BLaER1 treated with 17β-estradiol and CSF1 and Interleukin-3, amounts not matched to agents 10 nM and 100 nM (cell line): ENCODE results near the gene GRID1.

ENCODE experiments used
- H3K27ac ChIP-seq, 11 experiments: shearing (Covaris generic); formaldehyde crosslinking; 2 replicates each; pipeline ENCODE4 v1.8.1; 2022
- H3K27me3 ChIP-seq, 11 experiments: shearing (Covaris generic); formaldehyde crosslinking; 2 replicates each; pipeline ENCODE4 v1.8.1; 2022
- H3K36me3 ChIP-seq, 11 experiments: shearing (Covaris generic); formaldehyde crosslinking; 2 replicates each; pipeline ENCODE4 v1.8.1; 2022
- H3K4me1 ChIP-seq, 10 experiments: shearing (Covaris generic); formaldehyde crosslinking; 2 replicates each; pipeline ENCODE4 v1.8.1; 2022
- H3K4me2 ChIP-seq, 11 experiments: shearing (Covaris generic); formaldehyde crosslinking; 2 replicates each; pipeline ENCODE4 v1.8.1; 2022
- H3K4me3 ChIP-seq, 10 experiments: shearing (Covaris generic); formaldehyde crosslinking; 2 replicates each; pipeline ENCODE4 v1.8.1; 2022
- H3K9ac ChIP-seq, 11 experiments: shearing (Covaris generic); formaldehyde crosslinking; 2 replicates each; pipeline ENCODE4 v1.8.1; 2022
- H3K9me3 ChIP-seq, 11 experiments: shearing (Covaris generic); formaldehyde crosslinking; replicated peaks in 1 of 11; 2 replicates each; pipeline ENCODE4 v1.8.1; 2022
- H4K20me1 ChIP-seq, 11 experiments: shearing (Covaris generic); formaldehyde crosslinking; 2 replicates each; pipeline ENCODE4 v1.8.1; 2022
- Cebpa-rat ChIP-seq, 11 experiments: shearing (Covaris generic); IDR thresholded peaks; 2 replicates each; pipeline ENCODE4 v1.8.1; 2022

Gene GRID1

DNA sequence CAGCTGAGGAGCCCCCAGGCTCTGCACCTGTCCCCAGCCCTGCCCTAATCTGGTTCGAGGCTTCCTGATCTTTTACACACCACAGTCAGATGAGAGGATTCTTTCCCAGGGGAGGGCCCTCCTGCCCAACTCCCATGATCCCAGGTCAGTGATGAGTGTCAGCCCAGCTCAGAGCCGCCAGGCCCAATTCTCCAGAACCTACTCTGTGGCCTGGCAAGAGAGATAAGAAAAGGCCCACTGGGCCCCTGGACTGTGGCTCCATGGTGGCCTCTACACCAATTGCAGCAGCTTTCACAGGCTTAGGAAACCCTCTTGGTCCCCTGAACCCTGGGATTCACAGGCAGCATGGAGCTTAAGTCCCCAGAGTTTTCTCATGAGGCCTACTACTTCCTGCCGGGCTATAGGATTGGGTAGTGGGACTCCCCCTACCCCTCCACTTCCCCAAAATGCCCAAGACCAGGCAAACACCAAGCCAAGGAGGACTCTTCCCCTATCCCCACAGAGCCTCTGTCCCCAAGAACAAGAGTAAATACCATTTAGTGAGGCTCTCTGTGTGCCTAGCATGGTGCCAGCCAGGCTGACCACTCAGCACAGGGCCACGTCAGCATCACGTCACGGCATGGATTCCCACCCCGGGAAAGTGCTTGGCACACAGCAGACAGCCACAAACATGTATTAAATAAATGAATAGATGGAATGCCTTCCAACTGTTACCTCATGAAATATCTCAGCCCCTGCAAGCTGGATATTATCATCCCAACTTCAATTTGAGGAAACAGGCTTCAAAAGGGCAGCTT is 100.0 kb downstream of the GRID1 start:
- no peak overlapping the region for H3K9ac ChIP-seq
- H3K36me3 ChIP-seq, result no peaks in the 10 kb centered on the region
- no peak overlapping the region for H3K27ac ChIP-seq
- TF ChIP-seq Cebpa-rat (IDR thresholded peaks at IDR 0.05), result no peak
- H3K27me3 ChIP-seq, result 0 out of 22 replicates have a peak, but pooled peaks cover 0 to 4% (median 0%) of the 10 kb centered on the region in 11 experiments
- H3K4me3 ChIP-seq, result no peak overlapping the region
- H4K20me1 ChIP-seq, result 0 out of 22 replicates have a peak, but pooled peaks cover 0 to 3% (median 0%) of the 10 kb centered on the region in 11 experiments
- peaks cover 8 to 26% (median 20%) of the 10 kb centered on the region in 10 experiments for H3K4me1 ChIP-seq
- H3K4me2 ChIP-seq, result peak overlapping the region; percentile 27 to 66 (median 49); a peak in 21 of 22 replicates
- peaks cover 0 to 12% (median 6%) of the 10 kb centered on the region in 11 experiments; a peak in 11 of 22 replicates for H3K9me3 ChIP-seq

DNA sequence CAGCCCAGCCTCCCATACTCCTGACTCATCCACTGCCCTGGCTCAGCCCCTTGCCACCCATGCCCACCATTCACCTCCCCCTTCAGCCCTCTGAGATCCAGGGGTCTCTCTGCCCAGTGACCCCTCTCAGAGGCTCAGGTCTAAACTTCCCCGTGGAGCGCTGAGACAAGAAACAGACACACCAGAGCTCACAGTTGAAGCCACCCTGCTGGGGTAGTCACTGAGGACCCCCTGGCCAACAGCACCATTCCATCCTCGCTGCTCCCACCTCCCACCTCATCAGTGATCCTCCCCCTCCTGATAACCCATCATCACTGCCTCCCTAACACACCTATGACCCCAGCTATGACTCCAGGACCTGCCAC is 100.7 kb downstream of the GRID1 start:
- TF ChIP-seq Cebpa-rat (IDR thresholded peaks at IDR 0.05), result no peak
- peak overlapping the region in 7 of 11 experiments; percentile 38 to 66 (median 55); a peak in 6 of 22 replicates for H3K4me2 ChIP-seq
- no peaks in the 10 kb centered on the region for H3K36me3 ChIP-seq
- peaks cover 0 to 5% (median 2%) of the 10 kb centered on the region in 11 experiments; a peak in 4 of 22 replicates for H3K9me3 ChIP-seq
- H3K9ac ChIP-seq, result no peak overlapping the region
- H3K27ac ChIP-seq, result no peak overlapping the region
- peaks cover 8 to 27% (median 20%) of the 10 kb centered on the region in 10 experiments for H3K4me1 ChIP-seq
- 0 out of 22 replicates have a peak, but pooled peaks cover 0 to 4% (median 0%) of the 10 kb centered on the region in 11 experiments for H3K27me3 ChIP-seq
- H4K20me1 ChIP-seq, result peaks cover 0 to 6% (median 0%) of the 10 kb centered on the region in 11 experiments; a peak in 1 of 22 replicates
- no peak overlapping the region for H3K4me3 ChIP-seq

DNA sequence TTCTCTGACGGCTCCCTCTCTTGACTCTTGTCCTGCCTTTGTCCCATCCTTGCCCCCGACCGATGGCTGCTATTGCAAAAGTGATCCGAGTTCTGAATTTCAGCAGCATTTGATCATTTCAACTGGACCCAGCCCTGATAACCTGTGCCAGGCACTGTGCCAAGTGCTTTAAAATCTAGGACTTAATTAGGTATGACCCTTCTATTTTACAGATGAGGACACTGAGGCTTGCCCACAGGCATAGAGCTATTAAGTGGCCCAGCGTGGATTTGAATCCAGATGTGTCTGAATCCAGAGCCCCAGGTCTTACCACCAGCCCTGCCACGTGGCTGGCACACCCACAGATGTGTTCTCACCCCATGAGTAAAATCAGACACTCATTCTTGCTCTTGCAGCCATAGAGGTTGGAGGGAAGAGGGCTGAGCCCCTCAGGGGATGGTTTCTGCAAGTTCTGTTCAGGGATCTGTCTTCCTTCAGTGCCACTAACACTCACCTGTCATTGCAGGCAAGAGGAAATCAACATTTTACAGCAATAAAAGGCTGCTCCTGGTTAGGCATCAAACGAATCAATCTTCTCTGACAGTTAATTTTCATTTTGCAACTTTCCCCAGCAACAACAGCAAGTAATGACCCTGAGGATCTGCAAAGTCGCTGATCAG is 101.2 kb downstream of the GRID1 start:
- peaks cover 8 to 31% (median 22%) of the 10 kb centered on the region in 10 experiments for H3K4me1 ChIP-seq
- H3K36me3 ChIP-seq, result no peaks in the 10 kb centered on the region
- H3K9ac ChIP-seq, result no peak overlapping the region
- no peak overlapping the region for H3K4me2 ChIP-seq
- no peaks in the 10 kb centered on the region for H3K9me3 ChIP-seq
- no peak for TF ChIP-seq Cebpa-rat (IDR thresholded peaks at IDR 0.05)
- H4K20me1 ChIP-seq, result peaks cover 0 to 6% (median 0%) of the 10 kb centered on the region in 11 experiments; a peak in 1 of 22 replicates
- 0 out of 22 replicates have a peak, but pooled peaks cover 0 to 4% (median 0%) of the 10 kb centered on the region in 11 experiments for H3K27me3 ChIP-seq
- no peak overlapping the region for H3K27ac ChIP-seq
- H3K4me3 ChIP-seq, result no peak overlapping the region

DNA sequence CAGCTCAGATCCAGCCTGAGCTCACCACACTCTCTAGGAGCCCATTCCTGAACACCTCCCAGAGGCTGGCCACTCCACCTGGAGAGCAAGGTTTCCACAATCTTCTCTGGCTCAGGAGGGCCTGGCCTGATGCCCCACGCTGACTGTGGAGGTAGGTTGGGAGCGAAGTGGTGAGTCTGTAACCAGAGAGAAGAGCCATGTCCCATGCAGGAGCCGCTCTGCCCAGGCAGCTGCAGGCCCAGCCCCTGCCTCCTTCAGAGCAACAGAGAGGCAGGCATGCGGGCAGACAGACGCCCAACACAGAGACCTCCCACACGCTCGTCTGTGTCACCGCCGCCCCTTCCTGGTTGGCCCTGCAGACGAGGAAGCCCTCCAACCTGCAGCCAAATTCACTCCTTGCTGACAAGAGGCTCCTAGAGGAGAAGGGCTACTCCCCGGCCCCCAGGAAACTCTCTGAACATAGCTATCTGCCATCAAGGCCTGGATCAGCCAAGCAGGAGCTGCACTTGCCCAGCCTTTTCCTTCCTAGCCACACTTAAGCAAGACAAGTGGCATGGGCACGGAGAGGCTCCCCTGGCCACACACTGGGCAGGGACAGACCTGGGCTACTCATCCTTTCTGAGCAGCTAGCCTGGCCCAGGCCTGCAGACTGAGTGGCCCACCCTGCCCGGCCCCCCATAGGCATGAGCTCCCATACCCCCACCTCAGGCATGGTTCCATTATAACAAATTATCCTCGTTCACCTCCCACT is 101.9 kb downstream of the GRID1 start:
- Histone ChIP-seq H3K4me2 (no peak overlapping the region), H4K20me1 (peaks cover 0 to 6% (median 0%) of the 10 kb centered on the region in 11 experiments; a peak in 1 of 22 replicates), H3K9ac (no peak overlapping the region), H3K9me3 (no peaks in the 10 kb centered on the region), H3K27ac (no peak overlapping the region), H3K36me3 (no peaks in the 10 kb centered on the region), H3K4me1 (peaks cover 8 to 31% (median 22%) of the 10 kb centered on the region in 10 experiments), H3K27me3 (0 out of 22 replicates have a peak, but pooled peaks cover 0 to 4% (median 0%) of the 10 kb centered on the region in 11 experiments), H3K4me3 (no peak overlapping the region)
- no peak for TF ChIP-seq Cebpa-rat (IDR thresholded peaks at IDR 0.05)

DNA sequence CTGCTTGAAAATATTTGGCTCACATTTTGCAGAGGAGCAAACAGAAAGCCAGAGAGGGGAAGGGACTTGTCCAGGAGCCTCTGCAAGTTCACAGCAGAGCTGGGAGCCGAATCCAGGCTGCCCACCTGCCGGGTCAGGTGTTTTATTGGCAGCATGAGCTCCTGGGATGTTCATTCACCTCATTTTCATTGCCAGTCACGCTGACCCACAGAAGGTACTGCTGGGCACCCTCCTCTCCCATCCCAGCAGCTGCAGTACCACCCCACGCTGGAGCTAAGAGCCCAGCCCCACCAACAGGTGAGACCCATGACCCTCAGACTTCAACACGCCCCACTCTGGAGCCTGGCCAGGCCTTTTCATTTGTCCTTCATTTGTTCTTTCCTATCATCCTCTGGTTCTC is 102.7 kb downstream of the GRID1 start:
- Histone ChIP-seq H3K27ac (no peak overlapping the region), H4K20me1 (peaks cover 0 to 6% (median 0%) of the 10 kb centered on the region in 11 experiments; a peak in 1 of 22 replicates), H3K4me2 (no peak overlapping the region), H3K9ac (no peak overlapping the region), H3K4me1 (peaks cover 8 to 31% (median 22%) of the 10 kb centered on the region in 10 experiments), H3K4me3 (no peak overlapping the region), H3K9me3 (no peaks in the 10 kb centered on the region), H3K27me3 (0 out of 22 replicates have a peak, but pooled peaks cover 0 to 4% (median 0%) of the 10 kb centered on the region in 11 experiments), H3K36me3 (no peaks in the 10 kb centered on the region)
- TF ChIP-seq Cebpa-rat (IDR thresholded peaks at IDR 0.05), result no peak

DNA sequence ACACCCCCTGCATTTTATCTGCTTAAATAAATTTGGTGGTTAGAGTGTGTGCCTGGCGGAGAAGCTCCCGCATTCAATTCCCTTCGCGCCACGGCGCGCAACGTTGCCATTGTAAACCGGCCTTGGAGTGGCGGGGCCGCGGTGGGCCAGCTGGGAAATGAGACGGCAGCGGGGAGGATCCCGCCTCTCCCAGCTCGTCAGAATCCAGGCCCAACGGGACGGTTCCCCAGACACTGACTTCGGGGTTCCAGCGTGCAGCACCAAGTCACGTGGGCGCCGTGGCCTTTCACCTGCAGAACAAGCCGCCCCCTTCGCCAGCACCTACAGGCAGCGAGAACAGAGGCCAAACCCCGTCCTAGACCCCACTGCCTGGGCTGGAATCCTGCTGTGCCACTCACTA is 103.4 kb downstream of the GRID1 start:
- Histone ChIP-seq H3K4me3 (no peak overlapping the region), H3K4me2 (no peak overlapping the region)

DNA sequence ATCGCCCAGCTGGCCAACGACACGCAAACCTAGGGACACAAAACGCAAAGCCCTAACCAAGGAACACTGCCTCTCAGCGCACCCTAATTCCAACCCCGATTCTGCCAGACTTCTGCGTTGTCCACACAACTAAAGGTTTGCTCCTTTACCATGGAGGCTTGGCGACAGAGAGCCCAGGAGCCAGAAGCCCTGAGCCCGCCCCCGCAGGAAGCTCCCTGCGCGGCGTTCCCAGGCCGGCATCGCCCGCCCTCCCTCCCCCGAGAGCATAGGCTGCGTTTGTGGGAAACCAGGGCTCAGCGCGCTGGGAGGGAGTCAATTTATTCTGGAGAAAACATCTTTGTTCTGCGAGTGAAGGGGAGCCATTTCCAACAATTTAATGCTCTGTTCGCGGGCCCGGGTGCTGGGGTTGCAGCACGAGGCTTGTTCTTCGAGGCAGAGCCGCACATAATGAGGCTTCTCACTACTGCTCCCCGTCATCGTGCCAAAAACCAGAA is 103.9 kb downstream of the GRID1 start:
- H3K9ac ChIP-seq, result no peak overlapping the region
- 0 out of 22 replicates have a peak, but pooled peaks cover 0 to 4% (median 0%) of the 10 kb centered on the region in 11 experiments for H3K27me3 ChIP-seq
- TF ChIP-seq Cebpa-rat (IDR thresholded peaks at IDR 0.05), result no peak
- H3K4me1 ChIP-seq, result peaks cover 8 to 31% (median 22%) of the 10 kb centered on the region in 10 experiments
- no peak overlapping the region for H3K4me3 ChIP-seq
- no peak overlapping the region for H3K27ac ChIP-seq
- peak overlapping the region in 2 of 11 experiments; percentile 42 to 58; a peak in 4 of 22 replicates for H3K4me2 ChIP-seq
- peaks cover 0 to 6% (median 0%) of the 10 kb centered on the region in 11 experiments; a peak in 1 of 22 replicates for H4K20me1 ChIP-seq
- H3K9me3 ChIP-seq, result no peaks in the 10 kb centered on the region
- no peaks in the 10 kb centered on the region for H3K36me3 ChIP-seq

More for the DNA sequence above, 103.4 kb downstream of the GRID1 start:
- 0 out of 22 replicates have a peak, but pooled peaks cover 0 to 4% (median 0%) of the 10 kb centered on the region in 11 experiments for H3K27me3 ChIP-seq
- H3K9me3 ChIP-seq, result no peaks in the 10 kb centered on the region
- no peak overlapping the region for H3K9ac ChIP-seq
- peaks cover 0 to 6% (median 0%) of the 10 kb centered on the region in 11 experiments; a peak in 1 of 22 replicates for H4K20me1 ChIP-seq
- no peak overlapping the region for H3K27ac ChIP-seq
- H3K4me1 ChIP-seq, result peaks cover 8 to 31% (median 22%) of the 10 kb centered on the region in 10 experiments
- TF ChIP-seq Cebpa-rat (IDR thresholded peaks at IDR 0.05), result no peak
- no peaks in the 10 kb centered on the region for H3K36me3 ChIP-seq
